ENCODE measurements around the gene TBCD.

GRCh38 chr17:82837586-82838320, 85.9 kb downstream of the TBCD start:
- TF ChIP-seq EZH2 (IDR thresholded peaks at IDR 0.05) (no peak), POLR2AphosphoS5 (IDR thresholded peaks at IDR 0.05; ENCODE audit: borderline replicate concordance, low read depth, low read length) (no peak), FOXP2 (optimal IDR thresholded peaks at IDR 0.05; ENCODE audit: control extremely low read depth, extremely low read length, insufficient read depth) (no peak)
